ENCODE results near the gene CSAD. TPM values are rescaled to one million over a fixed set of nuclear protein-coding genes. Genes with fewer than 3 reads are reported as not detected.
A peak's percentile ranks its signal among the peaks of the same experiment; 100 is the strongest.

CSAD gene
- total and polyA plus RNA-seq, 2 experiments from 2014 or later, result 15.7 to 16.8 TPM

DNA sequence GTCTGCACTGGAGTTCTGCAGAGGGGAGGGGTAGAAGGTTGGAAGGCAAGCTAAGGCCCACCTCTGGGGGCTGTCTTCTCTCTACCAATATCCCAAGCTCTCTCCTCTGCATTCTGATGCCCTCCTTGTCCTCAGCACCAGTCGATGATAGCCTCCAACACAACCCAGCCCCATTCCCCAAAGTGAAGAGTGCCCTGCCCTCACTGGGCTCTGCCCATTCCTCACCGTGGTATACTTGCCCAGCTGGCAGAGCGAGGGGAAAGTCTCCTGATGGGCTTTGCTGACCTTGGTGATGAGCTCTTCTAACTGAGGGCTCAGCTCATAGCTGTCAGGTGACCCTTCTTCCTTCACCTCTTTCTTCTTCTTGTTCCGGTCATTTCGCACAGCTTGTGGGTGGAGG lies 33.5 kb upstream of the CSAD start:
- no peak overlapping the region for H3K27ac ChIP-seq
- no peaks in the 10 kb centered on the region for H3K36me3 ChIP-seq (replicated peaks; ENCODE audit: insufficient read depth, low read depth)
- no peak overlapping the region for H3K4me3 ChIP-seq
- H3K27me3 ChIP-seq, result no peaks in the 10 kb centered on the region
- no peak for DNase-seq (ENCODE audit: low spot score)
- H2AFZ ChIP-seq, result no peak overlapping the region
- TF ChIP-seq, protein P1, sequence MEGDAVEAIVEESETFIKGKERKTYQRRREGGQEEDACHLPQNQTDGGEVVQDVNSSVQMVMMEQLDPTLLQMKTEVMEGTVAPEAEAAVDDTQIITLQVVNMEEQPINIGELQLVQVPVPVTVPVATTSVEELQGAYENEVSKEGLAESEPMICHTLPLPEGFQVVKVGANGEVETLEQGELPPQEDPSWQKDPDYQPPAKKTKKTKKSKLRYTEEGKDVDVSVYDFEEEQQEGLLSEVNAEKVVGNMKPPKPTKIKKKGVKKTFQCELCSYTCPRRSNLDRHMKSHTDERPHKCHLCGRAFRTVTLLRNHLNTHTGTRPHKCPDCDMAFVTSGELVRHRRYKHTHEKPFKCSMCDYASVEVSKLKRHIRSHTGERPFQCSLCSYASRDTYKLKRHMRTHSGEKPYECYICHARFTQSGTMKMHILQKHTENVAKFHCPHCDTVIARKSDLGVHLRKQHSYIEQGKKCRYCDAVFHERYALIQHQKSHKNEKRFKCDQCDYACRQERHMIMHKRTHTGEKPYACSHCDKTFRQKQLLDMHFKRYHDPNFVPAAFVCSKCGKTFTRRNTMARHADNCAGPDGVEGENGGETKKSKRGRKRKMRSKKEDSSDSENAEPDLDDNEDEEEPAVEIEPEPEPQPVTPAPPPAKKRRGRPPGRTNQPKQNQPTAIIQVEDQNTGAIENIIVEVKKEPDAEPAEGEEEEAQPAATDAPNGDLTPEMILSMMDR (IDR thresholded peaks at IDR 0.05; ENCODE audit: poor library complexity), result no peak
- TF ChIP-seq EZH2 (IDR thresholded peaks at IDR 0.05; ENCODE audit: borderline replicate concordance), result no peak
- TF ChIP-seq EZH2phosphoT487 (IDR thresholded peaks at IDR 0.05; ENCODE audit: low read depth, severe bottlenecking, unreplicated experiment), result no peak
- peaks cover 34% of the 10 kb centered on the region for H3K4me1 ChIP-seq (ENCODE audit: insufficient read depth)
- H3K4me2 ChIP-seq, result no peak overlapping the region
- no peaks in the 10 kb centered on the region for H3K9me2 ChIP-seq (replicated peaks; ENCODE audit: insufficient read depth)
- no peaks in the 10 kb centered on the region for H3K9me3 ChIP-seq (ENCODE audit: low read depth)
- 95% methylated on average over 5 of the region's 5 CpGs for WGBS (ENCODE audit: low lambda C conversion rate, missing lambda C conversion rate)
- peaks cover 49% of the 10 kb centered on the region for H3K79me2 ChIP-seq
- peaks cover 21% of the 10 kb centered on the region for H4K20me1 ChIP-seq (ENCODE audit: insufficient read depth, poor library complexity, severe bottlenecking)

DNA sequence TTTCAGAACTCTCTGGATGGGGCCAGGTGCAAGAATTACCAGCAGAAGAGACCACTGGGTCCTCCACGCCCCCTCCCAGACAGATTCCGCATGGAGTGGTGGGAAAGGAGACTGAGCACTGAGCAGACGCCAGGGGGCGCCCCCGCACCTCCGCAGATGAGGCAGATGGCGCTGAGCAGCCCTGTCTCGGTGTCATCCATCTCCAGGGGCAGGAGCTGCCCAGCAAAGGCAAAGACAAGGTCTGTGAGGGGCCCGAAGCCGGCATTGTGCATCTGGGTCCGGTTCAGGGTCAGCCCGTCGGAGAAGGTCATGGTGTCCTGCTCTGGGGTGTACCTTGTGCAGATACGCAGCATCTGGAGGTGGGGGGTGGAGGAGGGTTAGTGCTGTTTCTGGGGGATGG lies 32.6 kb upstream of the CSAD start:
- TF ChIP-seq, protein P1 (IDR thresholded peaks at IDR 0.05; ENCODE audit: poor library complexity), result peak; percentile 93
- TF ChIP-seq EZH2 (IDR thresholded peaks at IDR 0.05; ENCODE audit: borderline replicate concordance) (no peak), EZH2phosphoT487 (IDR thresholded peaks at IDR 0.05; ENCODE audit: low read depth, severe bottlenecking, unreplicated experiment) (no peak)
- H3K79me2 ChIP-seq, result peaks cover 40% of the 10 kb centered on the region
- 18% methylated on average over 14 of the region's 14 CpGs for WGBS (ENCODE audit: low lambda C conversion rate, missing lambda C conversion rate)
- H3K27ac ChIP-seq, result no peak overlapping the region
- no peaks in the 10 kb centered on the region for H3K9me3 ChIP-seq (ENCODE audit: low read depth)
- H2AFZ ChIP-seq, result no peak overlapping the region
- H3K36me3 ChIP-seq (replicated peaks; ENCODE audit: insufficient read depth, low read depth), result no peaks in the 10 kb centered on the region
- DNase-seq (ENCODE audit: low spot score), result peak; percentile 90
- H3K4me3 ChIP-seq, result no peak overlapping the region
- H4K20me1 ChIP-seq (ENCODE audit: insufficient read depth, poor library complexity, severe bottlenecking), result peaks cover 21% of the 10 kb centered on the region
- no peak overlapping the region for H3K4me2 ChIP-seq
- no peaks in the 10 kb centered on the region for H3K27me3 ChIP-seq
- H3K4me1 ChIP-seq (ENCODE audit: insufficient read depth), result peaks cover 30% of the 10 kb centered on the region
- H3K9me2 ChIP-seq (replicated peaks; ENCODE audit: insufficient read depth), result no peaks in the 10 kb centered on the region

DNA sequence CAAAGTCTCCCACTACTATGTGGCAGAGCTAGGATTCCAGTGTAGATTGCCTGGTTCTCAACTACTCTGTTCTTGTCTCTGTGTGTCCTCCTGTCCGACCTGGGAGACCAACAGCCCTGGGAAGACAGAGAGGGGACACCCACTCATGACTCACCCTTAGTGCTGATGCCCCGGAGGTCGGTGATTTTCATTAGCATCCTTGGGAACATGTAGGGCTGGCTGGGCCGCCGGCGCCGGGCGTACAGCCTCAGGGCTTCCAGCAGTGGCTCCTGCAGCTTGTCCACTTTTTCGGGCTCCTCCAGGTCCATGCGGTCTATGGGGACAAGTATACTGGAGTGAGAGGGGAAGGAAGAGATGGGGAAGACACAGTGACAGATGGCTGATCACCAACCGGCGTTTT lies 32.2 kb upstream of the CSAD start:
- H2AFZ ChIP-seq, result no peak overlapping the region
- H4K20me1 ChIP-seq (ENCODE audit: insufficient read depth, poor library complexity, severe bottlenecking), result peaks cover 21% of the 10 kb centered on the region
- H3K4me1 ChIP-seq (ENCODE audit: insufficient read depth), result peaks cover 26% of the 10 kb centered on the region
- DNase-seq (ENCODE audit: low spot score), result no peak
- no peak overlapping the region for H3K4me2 ChIP-seq
- H3K9me2 ChIP-seq (replicated peaks; ENCODE audit: insufficient read depth), result no peaks in the 10 kb centered on the region
- H3K27me3 ChIP-seq, result no peaks in the 10 kb centered on the region
- no peak overlapping the region for H3K27ac ChIP-seq
- no peak overlapping the region for H3K4me3 ChIP-seq
- 65% methylated on average over 12 of the region's 12 CpGs for WGBS (ENCODE audit: low lambda C conversion rate, missing lambda C conversion rate)
- peaks cover 36% of the 10 kb centered on the region for H3K79me2 ChIP-seq
- no peaks in the 10 kb centered on the region for H3K9me3 ChIP-seq (ENCODE audit: low read depth)
- no peaks in the 10 kb centered on the region for H3K36me3 ChIP-seq (replicated peaks; ENCODE audit: insufficient read depth, low read depth)
- TF ChIP-seq EZH2 (IDR thresholded peaks at IDR 0.05; ENCODE audit: borderline replicate concordance), result no peak
- TF ChIP-seq, protein P1 (IDR thresholded peaks at IDR 0.05; ENCODE audit: poor library complexity), result no peak

Data from hepatocyte (in vitro differentiated cells).